Measurements from ENCODE around the gene SCAP. TPM values are rescaled to one million over a fixed set of nuclear protein-coding genes. Genes with fewer than 3 reads are reported as not detected.
A peak's percentile ranks its signal among the peaks of the same experiment; 100 is the strongest.

SCAP gene
- total and polyA plus RNA-seq, 2 of the 13 experiments (the other 11 are each of a cell fraction or from before 2014, with no cell fraction given), result 40.4 to 53.3 TPM

DNA sequence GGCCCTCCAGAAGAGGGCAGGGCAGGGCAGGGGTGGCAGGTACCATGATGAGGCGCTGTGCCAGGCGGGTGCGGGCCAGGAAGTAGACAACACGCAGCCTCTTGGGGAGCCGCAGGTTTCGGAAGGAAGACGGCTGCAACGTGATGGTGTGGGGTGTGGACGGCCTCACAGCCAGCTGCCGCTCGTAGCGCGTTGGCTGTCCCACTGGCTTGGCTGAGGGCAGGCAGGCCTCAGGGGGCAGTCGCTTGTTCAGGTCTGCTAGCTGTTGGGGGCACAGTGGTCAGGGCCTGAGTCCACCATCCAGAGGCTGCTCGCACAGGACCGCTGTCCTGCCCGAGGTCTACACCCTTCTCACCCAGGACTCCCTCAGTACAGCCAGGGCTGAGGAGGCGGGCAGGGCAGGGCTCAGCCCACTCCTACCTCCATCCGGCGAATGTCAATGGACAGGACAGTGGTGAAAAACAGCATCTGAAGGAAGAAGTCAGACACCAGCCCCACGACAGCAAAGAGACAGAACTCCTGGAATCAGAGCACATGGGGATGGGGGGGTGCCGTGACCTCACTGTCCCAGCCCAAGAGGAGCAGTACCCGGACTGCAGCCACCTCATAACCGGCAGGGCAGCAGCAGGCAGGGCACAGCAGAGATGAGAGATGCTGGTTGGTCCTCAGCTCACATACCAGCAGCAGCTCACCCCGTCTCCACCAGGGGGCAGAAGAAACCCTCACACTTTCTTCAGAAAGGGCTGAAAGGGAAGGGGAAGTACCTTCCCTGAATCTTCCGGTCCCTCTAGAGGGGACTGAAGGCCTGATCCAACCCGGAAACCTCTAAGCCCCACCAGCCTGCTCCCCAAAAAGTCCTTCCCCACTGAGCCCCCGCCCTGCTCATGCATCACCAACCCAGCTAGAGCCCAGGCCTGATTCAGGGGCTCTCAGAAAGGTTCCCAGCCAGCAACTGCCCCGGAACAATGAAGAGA, 54.9 kb downstream of the SCAP start (continued):
- TF ChIP-seq, protein P1, sequence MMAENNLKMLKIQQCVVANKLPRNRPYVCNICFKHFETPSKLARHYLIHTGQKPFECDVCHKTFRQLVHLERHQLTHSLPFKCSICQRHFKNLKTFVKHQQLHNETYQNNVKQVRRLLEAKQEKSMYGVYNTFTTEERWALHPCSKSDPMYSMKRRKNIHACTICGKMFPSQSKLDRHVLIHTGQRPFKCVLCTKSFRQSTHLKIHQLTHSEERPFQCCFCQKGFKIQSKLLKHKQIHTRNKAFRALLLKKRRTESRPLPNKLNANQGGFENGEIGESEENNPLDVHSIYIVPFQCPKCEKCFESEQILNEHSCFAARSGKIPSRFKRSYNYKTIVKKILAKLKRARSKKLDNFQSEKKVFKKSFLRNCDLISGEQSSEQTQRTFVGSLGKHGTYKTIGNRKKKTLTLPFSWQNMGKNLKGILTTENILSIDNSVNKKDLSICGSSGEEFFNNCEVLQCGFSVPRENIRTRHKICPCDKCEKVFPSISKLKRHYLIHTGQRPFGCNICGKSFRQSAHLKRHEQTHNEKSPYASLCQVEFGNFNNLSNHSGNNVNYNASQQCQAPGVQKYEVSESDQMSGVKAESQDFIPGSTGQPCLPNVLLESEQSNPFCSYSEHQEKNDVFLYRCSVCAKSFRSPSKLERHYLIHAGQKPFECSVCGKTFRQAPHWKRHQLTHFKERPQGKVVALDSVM (CRISPR knock-in tag; IDR thresholded peaks at IDR 0.05), result no peak
- TF ChIP-seq CHD2 (IDR thresholded peaks at IDR 0.05; ENCODE audit: low read depth, low read length), result no peak
- TF ChIP-seq FLYWCH1 (CRISPR knock-in tag; IDR thresholded peaks at IDR 0.05), result no peak
- TF ChIP-seq, protein P2, sequence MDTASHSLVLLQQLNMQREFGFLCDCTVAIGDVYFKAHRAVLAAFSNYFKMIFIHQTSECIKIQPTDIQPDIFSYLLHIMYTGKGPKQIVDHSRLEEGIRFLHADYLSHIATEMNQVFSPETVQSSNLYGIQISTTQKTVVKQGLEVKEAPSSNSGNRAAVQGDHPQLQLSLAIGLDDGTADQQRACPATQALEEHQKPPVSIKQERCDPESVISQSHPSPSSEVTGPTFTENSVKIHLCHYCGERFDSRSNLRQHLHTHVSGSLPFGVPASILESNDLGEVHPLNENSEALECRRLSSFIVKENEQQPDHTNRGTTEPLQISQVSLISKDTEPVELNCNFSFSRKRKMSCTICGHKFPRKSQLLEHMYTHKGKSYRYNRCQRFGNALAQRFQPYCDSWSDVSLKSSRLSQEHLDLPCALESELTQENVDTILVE (CRISPR knock-in tag; IDR thresholded peaks at IDR 0.05), result no peak
- no peak for TF ChIP-seq HNF4G (IDR thresholded peaks at IDR 0.05; ENCODE audit: borderline replicate concordance, low read depth, low read length)
- no peak for TF ChIP-seq HNF4G (CRISPR knock-in tag; IDR thresholded peaks at IDR 0.05; ENCODE audit: borderline replicate concordance, low read depth)
- 0 out of 2 replicates have a peak, but pooled peaks have one; percentile 56 for TF ChIP-seq ZNF607 (CRISPR knock-in tag; IDR thresholded peaks at IDR 0.05; ENCODE audit: borderline replicate concordance)
- TF ChIP-seq KLF15 (CRISPR knock-in tag; IDR thresholded peaks at IDR 0.05; ENCODE audit: borderline replicate concordance), result no peak
- TF ChIP-seq, protein P3, sequence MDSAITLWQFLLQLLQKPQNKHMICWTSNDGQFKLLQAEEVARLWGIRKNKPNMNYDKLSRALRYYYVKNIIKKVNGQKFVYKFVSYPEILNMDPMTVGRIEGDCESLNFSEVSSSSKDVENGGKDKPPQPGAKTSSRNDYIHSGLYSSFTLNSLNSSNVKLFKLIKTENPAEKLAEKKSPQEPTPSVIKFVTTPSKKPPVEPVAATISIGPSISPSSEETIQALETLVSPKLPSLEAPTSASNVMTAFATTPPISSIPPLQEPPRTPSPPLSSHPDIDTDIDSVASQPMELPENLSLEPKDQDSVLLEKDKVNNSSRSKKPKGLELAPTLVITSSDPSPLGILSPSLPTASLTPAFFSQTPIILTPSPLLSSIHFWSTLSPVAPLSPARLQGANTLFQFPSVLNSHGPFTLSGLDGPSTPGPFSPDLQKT (CRISPR knock-in tag; IDR thresholded peaks at IDR 0.05; ENCODE audit: borderline replicate concordance), result no peak
- TF ChIP-seq, protein P4, sequence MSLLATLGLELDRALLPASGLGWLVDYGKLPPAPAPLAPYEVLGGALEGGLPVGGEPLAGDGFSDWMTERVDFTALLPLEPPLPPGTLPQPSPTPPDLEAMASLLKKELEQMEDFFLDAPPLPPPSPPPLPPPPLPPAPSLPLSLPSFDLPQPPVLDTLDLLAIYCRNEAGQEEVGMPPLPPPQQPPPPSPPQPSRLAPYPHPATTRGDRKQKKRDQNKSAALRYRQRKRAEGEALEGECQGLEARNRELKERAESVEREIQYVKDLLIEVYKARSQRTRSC (CRISPR knock-in tag; IDR thresholded peaks at IDR 0.05; ENCODE audit: low read depth), result 0 out of 2 replicates have a peak, but pooled peaks have one; percentile 37
- no peak for TF ChIP-seq ZNF703 (CRISPR knock-in tag; IDR thresholded peaks at IDR 0.05; ENCODE audit: borderline replicate concordance)
- TF ChIP-seq, protein P5, sequence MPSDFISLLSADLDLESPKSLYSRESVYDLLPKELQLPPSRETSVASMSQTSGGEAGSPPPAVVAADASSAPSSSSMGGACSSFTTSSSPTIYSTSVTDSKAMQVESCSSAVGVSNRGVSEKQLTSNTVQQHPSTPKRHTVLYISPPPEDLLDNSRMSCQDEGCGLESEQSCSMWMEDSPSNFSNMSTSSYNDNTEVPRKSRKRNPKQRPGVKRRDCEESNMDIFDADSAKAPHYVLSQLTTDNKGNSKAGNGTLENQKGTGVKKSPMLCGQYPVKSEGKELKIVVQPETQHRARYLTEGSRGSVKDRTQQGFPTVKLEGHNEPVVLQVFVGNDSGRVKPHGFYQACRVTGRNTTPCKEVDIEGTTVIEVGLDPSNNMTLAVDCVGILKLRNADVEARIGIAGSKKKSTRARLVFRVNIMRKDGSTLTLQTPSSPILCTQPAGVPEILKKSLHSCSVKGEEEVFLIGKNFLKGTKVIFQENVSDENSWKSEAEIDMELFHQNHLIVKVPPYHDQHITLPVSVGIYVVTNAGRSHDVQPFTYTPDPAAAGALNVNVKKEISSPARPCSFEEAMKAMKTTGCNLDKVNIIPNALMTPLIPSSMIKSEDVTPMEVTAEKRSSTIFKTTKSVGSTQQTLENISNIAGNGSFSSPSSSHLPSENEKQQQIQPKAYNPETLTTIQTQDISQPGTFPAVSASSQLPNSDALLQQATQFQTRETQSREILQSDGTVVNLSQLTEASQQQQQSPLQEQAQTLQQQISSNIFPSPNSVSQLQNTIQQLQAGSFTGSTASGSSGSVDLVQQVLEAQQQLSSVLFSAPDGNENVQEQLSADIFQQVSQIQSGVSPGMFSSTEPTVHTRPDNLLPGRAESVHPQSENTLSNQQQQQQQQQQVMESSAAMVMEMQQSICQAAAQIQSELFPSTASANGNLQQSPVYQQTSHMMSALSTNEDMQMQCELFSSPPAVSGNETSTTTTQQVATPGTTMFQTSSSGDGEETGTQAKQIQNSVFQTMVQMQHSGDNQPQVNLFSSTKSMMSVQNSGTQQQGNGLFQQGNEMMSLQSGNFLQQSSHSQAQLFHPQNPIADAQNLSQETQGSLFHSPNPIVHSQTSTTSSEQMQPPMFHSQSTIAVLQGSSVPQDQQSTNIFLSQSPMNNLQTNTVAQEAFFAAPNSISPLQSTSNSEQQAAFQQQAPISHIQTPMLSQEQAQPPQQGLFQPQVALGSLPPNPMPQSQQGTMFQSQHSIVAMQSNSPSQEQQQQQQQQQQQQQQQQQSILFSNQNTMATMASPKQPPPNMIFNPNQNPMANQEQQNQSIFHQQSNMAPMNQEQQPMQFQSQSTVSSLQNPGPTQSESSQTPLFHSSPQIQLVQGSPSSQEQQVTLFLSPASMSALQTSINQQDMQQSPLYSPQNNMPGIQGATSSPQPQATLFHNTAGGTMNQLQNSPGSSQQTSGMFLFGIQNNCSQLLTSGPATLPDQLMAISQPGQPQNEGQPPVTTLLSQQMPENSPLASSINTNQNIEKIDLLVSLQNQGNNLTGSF (CRISPR knock-in tag; IDR thresholded peaks at IDR 0.05), result no peak
- TF ChIP-seq FOXP1 (IDR thresholded peaks at IDR 0.05), result no peak
- no peak for TF ChIP-seq FOXP1 (CRISPR knock-in tag; IDR thresholded peaks at IDR 0.05)

All from HepG2 (cell line).